GM11168 (cell line): ENCODE measurements around the gene RASD2.

Experiments used
- in situ Hi-C: fragments of 300-500 bp; cut with MboI; formaldehyde crosslinking; loops from one replicate; pipeline ENCODE4 v1.12.0; 2022; ENCODE audit warnings: low sequenced_read_pairs; ENCODE audit not compliant: unreplicated experiment

The RASD2 gene

GRCh38 chr22:35539487-35539886, 1.1 kb upstream of the RASD2 start:
- in situ Hi-C loops, result no loop called here

DNA sequence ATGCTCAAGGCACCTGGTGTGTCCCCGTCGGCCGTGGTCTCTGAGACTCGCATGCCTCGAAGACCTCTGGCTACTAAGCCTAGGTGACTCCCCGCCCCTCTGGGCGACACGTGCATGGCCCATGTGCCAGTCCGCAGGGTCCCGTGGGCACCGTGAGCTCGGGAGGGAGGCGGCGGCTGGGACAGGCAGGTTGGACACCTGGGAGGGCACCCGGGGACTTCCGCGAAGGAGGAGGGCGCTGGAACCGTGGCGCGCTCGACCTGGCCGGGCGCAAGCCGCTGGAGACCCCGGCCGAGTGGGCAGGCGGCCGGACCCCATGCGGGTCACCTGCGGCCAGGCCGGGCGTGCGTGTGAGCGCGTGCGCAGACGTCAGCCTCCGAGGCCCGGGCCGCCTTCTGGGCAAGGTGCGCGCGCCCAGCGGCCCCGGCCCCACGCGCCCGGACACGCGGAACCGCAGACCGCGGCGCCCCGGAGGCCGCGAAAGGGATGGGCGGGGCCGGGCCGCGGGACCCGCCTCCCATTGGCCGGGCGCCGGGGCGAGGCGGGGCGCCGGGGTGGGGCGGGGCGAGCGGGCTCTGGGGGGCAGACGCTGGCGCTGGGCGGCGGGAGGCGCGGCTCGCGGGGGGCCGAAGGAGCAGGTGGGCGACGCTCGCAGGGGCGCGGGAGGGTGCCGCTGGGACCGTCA, 579 bp upstream of the RASD2 start:
- in situ Hi-C loops, result no loop called here

- in situ Hi-C loops, result no loop called here
Observed at GRCh38 chr22:35541254-35541748, 670 bp downstream of the RASD2 start.

DNA sequence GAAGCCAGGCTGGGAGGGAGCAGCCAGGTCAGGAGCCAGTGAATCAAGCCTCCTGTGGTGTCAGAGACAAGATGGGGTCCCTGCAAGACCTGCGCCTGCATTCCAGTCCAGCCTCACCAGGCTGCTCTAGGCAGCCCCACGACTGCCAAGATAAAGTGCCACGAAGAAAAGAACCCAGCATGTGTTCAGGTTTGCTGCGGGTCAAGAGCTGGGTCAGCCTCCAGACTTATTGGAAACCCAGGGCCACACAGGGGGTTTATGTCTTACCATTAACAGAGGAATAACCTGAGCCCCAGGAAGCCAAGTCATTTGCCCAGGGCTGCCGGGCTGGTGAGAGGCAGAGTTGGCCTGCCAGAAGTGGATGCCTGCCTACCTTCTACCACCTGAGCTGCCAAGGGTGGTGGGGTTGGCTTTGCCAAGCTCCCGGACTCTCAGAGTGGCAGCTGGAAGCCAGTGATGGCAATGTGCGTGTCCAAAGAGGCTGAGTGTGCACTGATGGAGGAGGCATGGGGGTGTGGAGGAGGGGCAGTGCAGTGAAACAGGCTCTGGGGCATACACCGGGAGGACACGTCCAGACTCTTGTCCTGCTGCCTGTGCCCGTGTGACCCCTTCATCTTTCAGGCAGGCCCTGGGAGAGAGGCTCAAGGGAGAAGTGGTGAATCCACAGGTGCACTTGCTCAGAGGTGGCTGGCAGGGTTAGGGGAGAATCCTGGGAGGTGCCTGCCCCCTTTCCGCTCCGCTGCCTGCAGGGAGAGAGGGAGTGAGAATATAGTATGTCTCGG, 1.7 kb downstream of the RASD2 start:
- in situ Hi-C loops, result no loop called here

- in situ Hi-C loops, result no loop called here
Observed at GRCh38 chr22:35542939-35543516, 2.4 kb downstream of the RASD2 start.

- in situ Hi-C loops, result no loop called here
Observed at GRCh38 chr22:35543702-35544101, 3.1 kb downstream of the RASD2 start.

- in situ Hi-C loops, result no loop called here
Observed at GRCh38 chr22:35544189-35544588, 3.6 kb downstream of the RASD2 start.

- in situ Hi-C loops, result no loop called here
Observed at GRCh38 chr22:35544827-35545226, 4.2 kb downstream of the RASD2 start.

GRCh38 chr22:35546886-35547285, 6.3 kb downstream of the RASD2 start:
- in situ Hi-C loops, result no loop called here

- in situ Hi-C loops, result no loop called here
Observed at GRCh38 chr22:35547987-35548721, 7.5 kb downstream of the RASD2 start.

DNA sequence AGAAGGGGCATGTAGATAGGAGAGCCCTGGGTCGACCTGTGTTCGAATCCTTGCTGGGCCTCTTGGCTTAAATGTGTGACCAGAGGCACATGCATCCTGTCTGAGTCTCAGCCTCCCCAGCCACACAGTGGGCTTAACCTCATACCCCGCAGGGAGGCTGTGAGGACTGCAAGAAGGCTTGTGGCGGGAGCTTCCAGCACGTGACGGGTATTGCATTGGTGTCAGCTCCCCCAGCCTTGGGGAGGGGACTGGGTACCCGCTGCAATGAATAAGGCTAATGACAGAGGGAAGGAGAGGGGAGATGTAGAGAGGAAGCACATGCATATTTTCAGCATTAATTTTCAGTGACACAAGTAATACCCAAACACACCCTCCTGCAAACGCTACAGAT, 8.1 kb downstream of the RASD2 start:
- in situ Hi-C loops, result no loop called here

- in situ Hi-C loops, result no loop called here
Observed at GRCh38 chr22:35549328-35549727, 8.7 kb downstream of the RASD2 start.

GRCh38 chr22:35551549-35552177, 11.0 kb downstream of the RASD2 start:
- in situ Hi-C loops, result no loop called here

DNA sequence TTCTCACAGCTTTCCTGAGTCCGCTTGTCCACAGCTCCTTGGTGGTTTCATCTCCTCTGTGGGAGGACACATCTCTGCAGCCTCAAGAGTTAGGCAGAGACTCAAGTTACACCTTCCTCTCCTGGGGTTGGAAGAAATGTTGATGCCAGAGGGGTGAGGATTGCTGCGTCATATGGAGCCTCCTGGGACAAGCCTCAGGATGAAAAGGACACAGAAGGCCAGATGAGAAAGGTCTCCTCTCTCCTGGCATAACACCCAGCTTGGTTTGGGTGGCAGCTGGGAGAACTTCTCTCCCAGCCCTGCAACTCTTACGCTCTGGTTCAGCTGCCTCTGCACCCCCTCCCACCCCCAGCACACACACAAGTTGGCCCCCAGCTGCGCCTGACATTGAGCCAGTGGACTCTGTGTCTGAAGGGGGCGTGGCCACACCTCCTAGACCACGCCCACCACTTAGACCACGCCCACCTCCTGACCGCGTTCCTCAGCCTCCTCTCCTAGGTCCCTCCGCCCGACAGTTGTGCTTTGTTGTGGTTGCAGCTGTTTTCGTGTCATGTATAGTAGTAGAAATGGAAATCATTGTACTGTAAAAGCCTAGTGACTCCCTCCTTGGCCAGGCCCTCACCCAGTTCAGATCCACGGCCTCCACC, 11.7 kb downstream of the RASD2 start:
- in situ Hi-C loops, result no loop called here

DNA sequence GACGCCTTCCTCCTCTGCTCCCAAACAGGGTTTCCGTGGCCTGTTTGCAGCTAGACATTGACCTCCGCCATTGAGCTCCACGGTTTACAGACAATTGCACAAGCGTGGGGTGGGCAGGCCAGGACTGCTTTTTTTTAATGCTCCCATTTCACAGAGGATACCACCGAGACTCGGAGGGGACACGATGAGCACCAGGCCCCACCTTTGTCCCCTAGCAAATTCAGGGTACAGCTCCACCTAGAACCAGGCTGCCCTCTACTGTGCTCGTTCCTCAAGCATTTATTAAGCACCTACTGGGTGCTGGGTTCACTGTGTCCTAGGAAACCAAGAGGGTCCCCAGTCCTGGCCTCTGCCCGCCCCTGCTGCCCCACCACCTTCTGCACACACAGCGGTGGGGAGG, 12.2 kb downstream of the RASD2 start:
- in situ Hi-C loops, result no loop called here

GRCh38 chr22:35553341-35553740, 12.7 kb downstream of the RASD2 start:
- in situ Hi-C loops, result no loop called here

- in situ Hi-C loops, result no loop called here
Observed at GRCh38 chr22:35554297-35554845, 13.7 kb downstream of the RASD2 start.

DNA sequence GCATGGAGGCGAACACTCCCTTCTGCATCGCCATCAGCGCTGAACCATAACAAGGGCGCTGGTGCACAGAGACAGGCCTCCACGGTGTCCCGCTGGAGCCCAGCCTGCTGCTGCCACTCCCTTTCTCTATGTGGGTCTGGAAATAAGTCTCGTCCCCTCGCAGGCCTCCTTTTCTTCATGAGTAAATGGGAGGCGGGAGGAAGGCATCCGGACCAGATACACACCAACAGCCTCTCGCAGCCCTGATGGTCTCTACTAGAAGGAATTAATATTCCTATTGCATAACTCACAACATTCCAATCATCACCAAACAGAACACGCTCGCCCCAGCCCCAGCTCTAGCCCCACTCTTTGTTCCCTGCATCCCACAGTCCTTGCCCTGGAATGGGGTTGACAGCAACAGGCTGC, 14.9 kb downstream of the RASD2 start:
- in situ Hi-C loops, result no loop called here

- in situ Hi-C loops, result no loop called here
Observed at GRCh38 chr22:35555946-35556547, 15.4 kb downstream of the RASD2 start.
